Peyer's patch (tissue), 4 donors: ENCODE measurements around the gene SLC39A9.

Source experiments
- POLR2A ChIP-seq, 2 donors: fragments of 450-650 bp; IDR thresholded peaks; one replicate each; pipeline ENCODE4 v1.5.1; 2017; ENCODE audit warnings: antibody characterized with exemption in 2 of 2, mild to moderate bottlenecking in 2 of 2, moderate library complexity in 2 of 2
- TF ChIP-seq, protein P1 (sequence below), 6 experiments: fragments of 450-650 bp in 4 of 6; fragments of 200-600 bp in 2 of 6; sonication (generic) in 1 of 6; IDR thresholded peaks; one replicate each; pipeline ENCODE4 v1.5.1; 2017 to 2019; ENCODE audit warnings: antibody characterized with exemption in 6 of 6, mild to moderate bottlenecking in 3 of 6, moderate library complexity in 1 of 6

DNA sequence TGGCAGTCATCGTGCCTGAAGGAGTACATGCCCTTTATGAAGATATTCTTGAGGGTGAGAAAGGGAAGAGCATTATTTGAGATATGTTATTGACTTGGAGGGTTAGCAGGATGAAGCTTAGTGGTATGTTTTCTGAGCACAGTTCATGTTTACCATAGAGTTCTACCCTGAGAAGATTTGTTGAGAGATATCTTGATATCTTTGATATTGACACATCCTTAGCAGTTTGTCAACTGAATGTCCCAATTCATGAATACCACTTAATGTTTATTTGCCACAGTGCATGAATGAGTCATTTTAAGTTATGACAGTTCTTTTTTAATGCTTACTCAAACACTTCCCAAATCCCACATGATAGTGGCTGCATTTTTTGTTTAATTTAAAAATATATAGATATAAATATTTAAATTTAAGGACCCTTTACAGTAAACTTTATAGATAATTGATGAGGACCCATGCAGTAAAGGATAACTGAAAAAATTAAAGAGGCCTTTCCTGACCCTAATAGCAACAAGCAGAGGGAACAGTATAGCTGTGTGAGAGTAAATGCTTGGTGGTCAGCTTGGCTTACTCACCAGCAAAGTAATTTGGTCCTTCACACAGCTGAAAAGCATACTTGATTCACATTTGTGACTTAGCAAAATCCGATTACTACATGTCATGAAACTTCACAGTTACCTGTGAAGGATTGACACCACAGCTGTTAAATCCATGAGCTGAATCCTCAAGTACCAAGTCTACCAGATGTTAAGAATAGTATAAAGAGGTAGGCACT, 25.8 kb downstream of the SLC39A9 start:
- TF ChIP-seq, protein P1, sequence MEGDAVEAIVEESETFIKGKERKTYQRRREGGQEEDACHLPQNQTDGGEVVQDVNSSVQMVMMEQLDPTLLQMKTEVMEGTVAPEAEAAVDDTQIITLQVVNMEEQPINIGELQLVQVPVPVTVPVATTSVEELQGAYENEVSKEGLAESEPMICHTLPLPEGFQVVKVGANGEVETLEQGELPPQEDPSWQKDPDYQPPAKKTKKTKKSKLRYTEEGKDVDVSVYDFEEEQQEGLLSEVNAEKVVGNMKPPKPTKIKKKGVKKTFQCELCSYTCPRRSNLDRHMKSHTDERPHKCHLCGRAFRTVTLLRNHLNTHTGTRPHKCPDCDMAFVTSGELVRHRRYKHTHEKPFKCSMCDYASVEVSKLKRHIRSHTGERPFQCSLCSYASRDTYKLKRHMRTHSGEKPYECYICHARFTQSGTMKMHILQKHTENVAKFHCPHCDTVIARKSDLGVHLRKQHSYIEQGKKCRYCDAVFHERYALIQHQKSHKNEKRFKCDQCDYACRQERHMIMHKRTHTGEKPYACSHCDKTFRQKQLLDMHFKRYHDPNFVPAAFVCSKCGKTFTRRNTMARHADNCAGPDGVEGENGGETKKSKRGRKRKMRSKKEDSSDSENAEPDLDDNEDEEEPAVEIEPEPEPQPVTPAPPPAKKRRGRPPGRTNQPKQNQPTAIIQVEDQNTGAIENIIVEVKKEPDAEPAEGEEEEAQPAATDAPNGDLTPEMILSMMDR (IDR thresholded peaks at IDR 0.05): no peak
- no peak for TF ChIP-seq POLR2A (IDR thresholded peaks at IDR 0.05)
